ENCODE results near the gene ETHE1.

The ETHE1 gene

GRCh38 chr19:43495082-43495481 lies 31.9 kb downstream of the ETHE1 start:
- DNase-seq (ENCODE audit: low read depth in 3 of 3, low spot score in 1 of 3), result no peak

DNA sequence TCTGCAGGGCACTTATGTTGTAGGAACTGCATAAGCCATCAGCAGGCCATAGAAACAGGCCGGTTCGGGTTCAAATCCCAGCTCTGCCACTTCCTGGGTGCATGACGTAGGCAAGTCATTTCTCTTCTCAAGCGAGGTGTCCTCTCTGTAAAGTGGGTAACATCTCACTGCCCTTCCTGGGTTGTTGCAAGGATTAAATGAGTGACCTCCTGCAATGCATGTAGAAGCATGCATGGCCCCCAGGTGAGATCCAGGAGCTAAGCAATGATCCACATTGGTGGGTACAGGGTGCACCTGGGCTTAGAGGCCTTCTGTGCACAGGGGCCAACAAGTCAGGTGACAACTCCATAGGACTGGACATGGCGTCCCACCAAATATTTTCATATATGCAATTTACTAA lies 36.2 kb downstream of the ETHE1 start:
- DNase-seq (ENCODE audit: low read depth in 3 of 3, low spot score in 1 of 3), result no peak

DNA sequence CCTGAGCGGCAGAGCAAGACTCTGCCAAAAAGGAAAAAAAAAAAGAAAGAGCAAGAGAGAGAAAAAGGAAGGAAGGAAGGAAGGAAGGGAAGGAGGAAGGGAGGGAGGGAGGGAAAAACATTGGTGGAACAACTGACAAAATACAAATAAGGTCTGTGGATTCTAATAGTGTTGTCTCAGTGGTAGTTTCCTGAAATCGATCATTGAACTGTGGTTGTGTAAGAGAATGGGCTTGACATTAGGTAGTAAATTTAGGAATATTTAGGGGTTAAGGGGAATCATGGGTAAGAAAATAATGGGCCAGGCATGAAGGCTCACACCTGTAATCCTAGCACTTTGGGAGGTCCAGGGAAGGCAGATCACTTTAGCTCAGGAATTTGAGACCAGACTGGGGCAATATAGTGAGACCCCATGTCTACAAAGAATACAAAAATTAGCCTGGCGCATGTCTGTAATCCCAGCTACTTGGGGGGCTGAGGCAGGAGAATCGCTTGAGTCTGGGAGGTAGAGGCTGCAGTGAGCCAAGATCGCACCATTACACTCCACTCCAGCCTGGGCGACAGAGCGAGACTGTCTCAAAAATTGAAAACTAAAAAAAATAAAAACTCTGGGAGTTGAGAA lies 36.9 kb downstream of the ETHE1 start:
- no peak for DNase-seq (ENCODE audit: low read depth in 3 of 3, low spot score in 1 of 3)

DNA sequence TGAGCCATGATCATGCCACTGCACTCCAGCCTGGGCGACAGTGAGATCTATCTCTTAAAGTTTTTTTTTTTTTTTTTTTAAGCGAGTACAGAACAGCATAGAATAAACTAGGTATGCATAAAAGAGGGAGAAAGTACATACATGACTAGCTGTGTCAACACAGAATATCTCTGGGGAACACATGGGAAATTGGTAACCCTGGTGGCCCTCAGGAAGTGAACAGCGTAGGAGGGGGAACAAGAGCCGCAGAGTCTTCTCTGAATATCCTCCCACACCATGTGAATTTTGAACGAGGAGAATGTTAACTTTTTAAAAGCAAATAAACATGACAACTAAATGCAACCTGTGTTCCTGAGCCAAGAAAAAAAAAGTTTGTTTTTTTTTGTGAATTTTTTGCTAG lies 37.7 kb downstream of the ETHE1 start:
- DNase-seq (ENCODE audit: low read depth in 3 of 3, low spot score in 1 of 3), result no peak

DNA sequence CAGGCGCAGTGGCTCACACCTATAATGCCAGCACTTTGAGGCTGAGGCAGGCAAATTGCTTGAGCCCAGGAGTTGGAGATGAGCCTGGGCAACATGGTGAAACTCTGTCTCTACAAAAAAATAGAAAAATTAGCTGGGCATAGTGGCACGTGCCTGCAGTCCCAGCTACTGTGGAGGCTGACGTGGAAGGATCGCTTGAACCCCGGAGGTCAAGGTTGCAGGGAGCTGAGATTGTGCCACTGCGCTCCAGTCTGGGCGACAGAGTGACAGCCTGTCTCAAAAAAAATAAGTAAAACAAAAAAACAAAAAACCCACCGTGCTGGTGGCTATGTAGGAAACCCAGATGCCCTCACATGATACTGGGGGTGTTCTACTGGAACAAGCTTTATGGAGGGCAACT lies 38.8 kb downstream of the ETHE1 start:
- no peak for DNase-seq (ENCODE audit: low read depth in 3 of 3, low spot score in 1 of 3)

GRCh38 chr19:43486412-43486811 lies 40.6 kb downstream of the ETHE1 start:
- DNase-seq (ENCODE audit: low read depth in 3 of 3, low spot score in 1 of 3), result no peak

- no peak for DNase-seq (ENCODE audit: low read depth in 3 of 3, low spot score in 1 of 3)
Observed at GRCh38 chr19:43485951-43486350, 41.0 kb downstream of the ETHE1 start.

- DNase-seq (ENCODE audit: low read depth in 3 of 3, low spot score in 1 of 3), result no peak
Observed at GRCh38 chr19:43483281-43483680, 43.7 kb downstream of the ETHE1 start.

DNA sequence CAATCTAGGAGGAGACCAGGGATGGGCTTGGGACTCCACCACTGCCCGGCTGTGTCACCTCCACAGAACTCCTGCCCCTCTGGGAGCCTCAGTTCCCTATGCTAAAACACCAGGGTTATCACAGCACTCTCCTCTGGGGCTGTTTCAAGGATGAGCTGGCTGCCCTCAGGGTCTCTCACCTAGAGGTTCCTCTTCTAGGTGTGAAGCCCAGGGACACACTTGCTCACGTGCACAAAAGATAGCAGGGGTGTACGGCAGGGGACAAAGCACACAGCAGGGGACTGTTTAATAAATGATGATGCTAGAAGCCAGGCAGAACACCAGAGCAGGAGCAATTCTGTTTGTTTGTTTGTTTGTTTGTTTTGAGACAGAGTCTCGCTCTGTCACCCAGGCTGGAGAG lies 44.8 kb downstream of the ETHE1 start:
- DNase-seq (ENCODE audit: low read depth in 3 of 3, low spot score in 1 of 3), result no peak

- no peak for DNase-seq (ENCODE audit: low read depth in 3 of 3, low spot score in 1 of 3)
Observed at GRCh38 chr19:43481701-43482100, 45.3 kb downstream of the ETHE1 start.

GRCh38 chr19:43480574-43480973 lies 46.4 kb downstream of the ETHE1 start:
- DNase-seq (ENCODE audit: low read depth in 3 of 3, low spot score in 1 of 3), result no peak

- DNase-seq (ENCODE audit: low read depth in 3 of 3, low spot score in 1 of 3), result no peak
Observed at GRCh38 chr19:43479961-43480561, 46.9 kb downstream of the ETHE1 start.

DNA sequence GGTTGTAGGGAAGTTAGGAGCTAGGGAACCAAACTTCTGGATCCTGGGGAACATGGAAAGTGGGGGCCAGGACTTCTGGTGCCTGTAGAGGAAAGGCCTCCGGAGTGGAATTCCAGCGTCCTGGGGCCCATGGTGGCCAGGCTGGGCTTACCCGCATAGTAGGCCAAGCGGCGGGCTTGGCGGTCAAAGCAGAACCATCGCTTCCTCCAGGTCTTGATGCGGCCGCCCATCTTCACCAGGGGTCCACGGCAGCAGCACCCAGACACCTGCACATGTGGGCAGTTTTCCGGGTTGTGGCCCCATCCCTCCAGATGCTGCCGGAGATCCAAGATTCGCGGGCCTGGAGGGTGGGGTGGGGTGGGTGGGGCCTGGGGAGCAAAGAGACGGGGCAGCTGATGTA lies 47.8 kb downstream of the ETHE1 start:
- DNase-seq (ENCODE audit: low read depth in 3 of 3, low spot score in 1 of 3), result no peak

DNA sequence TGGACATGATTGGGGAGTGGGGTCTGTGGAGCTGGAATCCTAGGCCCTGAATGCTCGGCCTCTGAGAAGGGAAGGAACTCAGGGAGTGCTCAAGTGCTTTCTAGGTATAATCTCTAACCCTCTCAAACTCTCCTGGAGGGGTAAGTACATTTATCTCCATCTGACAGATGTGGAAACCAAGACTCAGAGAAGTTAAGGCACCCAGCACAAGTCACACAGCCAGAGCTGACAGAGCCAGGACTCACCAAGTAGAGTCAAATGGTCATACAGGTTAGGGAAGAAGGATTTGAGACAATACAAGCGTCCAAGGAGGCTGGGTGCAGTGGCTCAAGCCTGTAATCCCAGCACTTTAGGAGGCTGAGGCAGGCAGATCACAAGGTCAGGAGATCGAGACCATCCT lies 48.7 kb downstream of the ETHE1 start:
- no peak for DNase-seq (ENCODE audit: low read depth in 3 of 3, low spot score in 1 of 3)

DNA sequence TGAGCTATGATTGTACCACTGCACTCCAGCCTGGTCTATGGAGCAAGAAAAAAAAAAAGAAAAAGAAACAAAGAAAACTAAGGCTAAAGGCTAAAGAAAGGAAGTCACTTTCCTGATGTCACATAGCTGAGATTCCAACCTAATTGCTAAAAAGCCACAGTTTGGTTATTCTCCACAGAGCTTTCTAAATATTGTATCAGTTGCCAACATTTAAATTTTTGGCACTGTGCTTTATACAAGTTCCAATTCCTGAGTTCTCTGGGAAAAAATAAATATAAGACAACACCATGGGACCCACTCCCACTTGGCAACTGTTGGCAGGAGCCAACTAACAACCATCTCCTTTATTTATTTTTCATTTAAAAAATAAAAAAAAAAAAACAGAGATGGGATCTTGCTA lies 50.4 kb downstream of the ETHE1 start:
- no peak for DNase-seq (ENCODE audit: low read depth in 3 of 3, low spot score in 1 of 3)

- DNase-seq (ENCODE audit: low read depth in 3 of 3, low spot score in 1 of 3), result peak; percentile 84 to 99 (median 87)
Observed at GRCh38 chr19:43474986-43475705, 51.9 kb downstream of the ETHE1 start.

- no peak for DNase-seq (ENCODE audit: low read depth in 3 of 3, low spot score in 1 of 3)
Observed at GRCh38 chr19:43474487-43474886, 52.5 kb downstream of the ETHE1 start.

DNA sequence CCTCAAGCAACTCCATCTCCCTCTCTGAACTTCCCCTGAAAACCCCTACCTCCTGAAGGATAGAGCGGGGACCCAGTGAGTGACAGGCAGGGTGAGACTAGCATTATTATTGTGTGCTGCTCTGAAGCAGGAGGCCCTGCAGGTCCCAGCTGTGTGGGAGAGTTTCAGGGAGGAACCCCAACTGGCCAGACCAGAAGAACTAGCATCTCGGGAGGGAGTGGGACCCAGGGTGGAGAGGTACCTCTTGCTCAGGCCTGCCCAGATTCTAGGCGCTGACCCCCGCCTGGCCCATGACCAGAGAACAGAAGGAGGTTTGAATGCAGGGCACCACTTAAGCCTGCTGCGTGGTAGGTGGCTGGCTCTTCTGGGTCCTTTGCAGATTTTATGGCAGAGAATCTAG lies 55.9 kb downstream of the ETHE1 start:
- no peak for DNase-seq (ENCODE audit: low read depth in 3 of 3, low spot score in 1 of 3)

- peak in 1 of 3 donors; percentile 12 for DNase-seq (ENCODE audit: low read depth in 3 of 3, low spot score in 1 of 3)
Observed at GRCh38 chr19:43470288-43470687, 56.7 kb downstream of the ETHE1 start.

- no peak for DNase-seq (ENCODE audit: low read depth in 3 of 3, low spot score in 1 of 3)
Observed at GRCh38 chr19:43469160-43469480, 57.9 kb downstream of the ETHE1 start.

DNA sequence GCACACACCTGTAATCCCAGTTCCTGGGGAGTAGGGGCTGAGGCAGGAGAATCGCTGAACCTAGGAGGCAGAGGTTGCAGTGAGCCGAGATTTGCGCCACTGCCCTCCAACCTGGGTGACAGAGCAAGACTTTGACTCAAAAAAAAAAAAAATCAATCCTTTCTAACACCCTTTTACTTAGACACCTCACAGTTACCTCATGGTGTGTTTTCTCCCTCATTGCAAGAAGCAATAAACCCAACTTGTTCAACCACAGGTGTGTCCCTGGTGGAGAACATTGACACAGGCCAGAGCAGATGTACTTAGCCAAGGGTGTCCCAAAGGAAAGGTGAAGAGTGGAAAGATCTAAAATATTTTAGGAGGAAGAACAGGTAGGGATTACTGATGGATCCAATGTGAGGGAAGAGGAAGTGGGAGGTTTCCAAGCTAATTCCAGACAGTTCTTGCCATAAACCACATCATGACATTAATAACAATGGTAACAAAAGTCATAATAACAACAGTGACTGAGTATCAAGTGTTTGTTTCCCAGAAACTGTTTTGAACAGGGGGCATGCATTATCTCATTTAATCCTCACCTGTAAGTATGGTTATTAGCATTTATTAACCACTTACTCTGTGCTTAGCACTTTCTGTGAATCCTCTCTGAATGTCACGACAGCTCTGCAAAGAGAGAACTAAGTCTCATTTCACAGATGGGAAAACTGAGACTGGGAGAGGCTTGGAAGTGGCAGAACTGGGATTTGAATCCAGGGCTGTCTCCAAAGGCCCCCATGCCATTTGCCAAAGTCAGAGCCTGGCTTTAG lies 58.4 kb downstream of the ETHE1 start:
- no peak for DNase-seq (ENCODE audit: low read depth in 3 of 3, low spot score in 1 of 3)

DNA sequence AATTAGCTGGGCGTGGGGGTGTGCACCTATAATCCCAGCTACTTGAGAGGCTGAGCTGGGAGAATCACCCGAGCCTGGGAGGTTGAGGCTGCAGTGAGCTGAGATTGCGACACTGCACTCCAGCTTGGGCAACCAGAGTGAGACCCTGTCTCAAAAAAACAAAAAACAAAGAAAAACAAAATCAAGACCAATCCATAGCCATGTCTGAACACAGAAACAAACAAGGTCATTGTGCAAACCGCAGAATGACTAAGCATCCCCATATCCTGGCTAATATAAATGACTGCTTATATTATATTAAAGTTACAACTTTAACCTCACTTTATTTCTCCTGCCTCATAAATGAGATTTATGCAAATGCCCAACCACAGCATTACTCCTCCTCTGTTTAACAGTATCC lies 59.3 kb downstream of the ETHE1 start:
- no peak for DNase-seq (ENCODE audit: low read depth in 3 of 3, low spot score in 1 of 3)

Data from stimulated activated CD4-positive, alpha-beta T cell treated with anti-CD3 and anti-CD28 coated beads, TNF-alpha, amount 100 ng/mL, for 1 hour (primary cell).